ENCODE results near the gene MRPL41.
"Not testable (repeated sequence)": the region's sequence is repeated elsewhere in the genome, so short reads cannot be mapped to it uniquely, and the experiment has no call there.

The MRPL41 gene

DNA sequence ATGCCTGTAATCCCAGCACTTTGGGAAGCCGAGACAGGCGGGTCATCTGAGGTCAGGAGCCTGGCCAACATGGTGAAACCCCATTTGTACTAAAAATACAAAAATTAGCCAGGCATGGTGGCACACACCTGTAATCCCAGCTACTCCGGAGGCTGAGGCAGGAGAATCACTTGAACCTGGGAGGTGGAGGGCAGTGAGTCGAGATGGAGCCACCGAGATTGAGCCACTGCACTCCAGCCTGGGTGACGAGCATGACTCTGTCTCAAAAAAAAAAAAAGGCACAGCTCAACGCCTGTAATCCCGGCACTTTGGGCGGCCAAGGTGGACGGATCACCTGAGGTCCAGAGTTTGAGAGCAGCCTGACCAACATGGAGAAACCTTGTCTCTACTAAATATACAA is 2.0 kb downstream of the MRPL41 start:
- not testable (repeated sequence) for DNase-seq (ENCODE audit: low read depth)

DNA sequence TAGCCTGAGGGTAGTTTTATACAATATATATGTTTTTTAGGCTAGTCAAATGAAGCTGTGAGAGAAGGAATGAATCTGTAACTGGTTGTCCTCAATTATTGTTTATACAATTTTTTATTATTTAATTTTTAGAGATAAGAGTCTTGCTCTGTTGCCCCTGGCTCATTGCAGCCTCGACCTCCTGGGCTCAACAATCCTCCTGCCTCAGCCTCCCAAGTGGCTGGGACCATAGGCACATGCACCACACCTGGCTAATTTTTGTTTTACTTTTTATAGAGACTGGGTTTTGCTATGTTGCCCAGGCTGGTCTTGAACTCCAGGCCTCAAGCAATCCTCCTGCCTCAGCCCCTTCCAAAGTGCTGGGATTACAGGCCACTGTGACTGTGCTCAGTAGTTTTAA is 2.7 kb downstream of the MRPL41 start:
- DNase-seq (ENCODE audit: low read depth), result no peak

DNA sequence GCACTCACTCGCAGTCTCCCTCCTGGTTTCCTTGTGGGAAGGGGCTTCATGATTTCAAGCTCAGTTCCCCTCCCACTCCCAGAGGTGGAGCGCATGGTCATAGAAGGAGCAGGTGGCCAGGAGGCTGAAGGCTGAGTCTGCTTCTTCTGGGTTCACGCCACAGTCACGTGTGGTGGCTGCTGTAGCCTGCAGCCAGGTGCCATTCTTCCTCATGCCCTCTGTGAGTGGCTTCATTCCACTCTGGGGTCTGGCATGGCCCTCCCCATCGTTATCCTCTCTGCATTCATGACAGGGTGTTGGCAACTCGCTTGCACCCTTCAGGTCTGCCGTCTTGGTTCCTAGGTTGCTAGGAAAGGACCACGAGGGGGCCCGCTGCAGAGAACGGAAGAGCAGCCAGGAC is 3.5 kb downstream of the MRPL41 start:
- no peak for DNase-seq (ENCODE audit: low read depth)

DNA sequence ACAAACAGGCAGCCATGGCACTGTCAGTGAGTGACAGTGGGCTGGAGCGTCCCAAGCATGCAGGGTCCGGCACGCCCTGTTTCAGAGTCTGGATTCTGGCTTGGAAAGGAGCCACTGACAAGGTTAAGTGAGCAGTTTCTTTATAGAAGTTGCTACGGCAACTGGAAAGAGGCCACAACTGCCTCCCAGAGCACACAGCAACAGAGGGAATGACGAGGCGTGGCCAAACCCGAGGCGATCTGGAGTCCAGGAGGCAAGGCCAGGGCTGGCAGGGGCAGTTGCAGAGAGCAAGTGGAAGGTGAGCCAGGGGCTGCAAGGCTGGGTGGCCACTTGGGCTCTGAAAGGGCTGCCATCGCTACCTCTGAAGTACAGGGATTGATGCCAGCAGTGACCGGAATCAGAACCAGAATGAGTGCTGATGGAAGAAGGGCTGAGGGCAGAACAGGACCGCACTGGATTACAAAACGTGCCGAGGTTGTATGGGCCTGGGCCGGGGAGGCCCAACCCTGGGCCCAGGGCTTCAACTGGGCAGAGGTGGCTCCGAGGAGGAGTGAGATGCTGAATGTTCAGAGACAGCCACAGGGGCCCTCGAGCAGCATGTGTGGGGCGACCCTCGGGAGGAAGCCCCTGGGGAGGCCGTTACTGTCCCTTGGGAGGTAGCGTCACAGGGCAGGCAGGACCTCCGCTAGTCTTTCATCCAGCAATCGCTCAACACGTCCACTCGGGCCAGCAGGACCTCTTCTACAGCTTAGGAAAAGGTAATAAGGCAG is 4.6 kb downstream of the MRPL41 start:
- DNase-seq (ENCODE audit: low read depth), result peak; percentile 63

DNA sequence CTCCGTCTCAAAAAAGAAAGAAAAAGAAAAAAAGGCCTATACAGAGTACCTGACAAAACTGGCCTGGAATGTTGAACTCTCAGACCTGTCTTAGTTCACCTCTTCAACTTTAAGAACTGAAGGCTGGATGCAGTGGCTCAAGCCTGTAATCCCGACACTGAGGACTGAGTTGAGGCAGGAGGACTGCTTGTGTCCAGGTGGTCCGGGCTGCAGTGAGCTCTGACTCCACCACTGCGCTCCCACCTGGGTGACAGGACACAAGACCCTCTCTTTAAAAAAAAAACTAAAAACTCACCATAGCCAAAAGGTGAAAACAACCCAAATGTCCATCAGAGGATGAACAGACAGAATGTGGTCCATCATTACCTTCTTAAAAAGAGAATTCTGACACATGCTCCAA is 6.4 kb downstream of the MRPL41 start:
- DNase-seq (ENCODE audit: low read depth), result no peak

DNA sequence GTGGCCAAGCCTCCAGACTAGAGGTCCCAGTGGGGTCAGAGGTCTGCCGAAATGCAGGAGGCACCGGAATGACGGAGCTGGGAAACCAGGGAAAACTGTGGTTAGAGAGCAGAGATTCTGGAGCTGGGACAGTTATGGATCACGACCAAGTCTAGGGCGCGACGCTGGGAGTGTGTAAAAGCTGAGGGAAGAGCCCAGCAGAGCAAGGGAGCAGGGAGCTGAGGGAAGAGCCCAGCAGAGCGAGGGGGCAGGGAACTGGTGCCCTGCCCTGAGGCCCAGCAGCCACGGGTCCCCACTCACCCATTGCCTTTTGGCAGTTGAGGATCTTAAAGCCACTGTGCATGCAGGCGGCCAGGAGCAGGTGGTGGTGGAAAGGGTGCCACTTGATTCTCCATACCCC is 12.5 kb downstream of the MRPL41 start:
- DNase-seq (ENCODE audit: low read depth), result no peak

DNA sequence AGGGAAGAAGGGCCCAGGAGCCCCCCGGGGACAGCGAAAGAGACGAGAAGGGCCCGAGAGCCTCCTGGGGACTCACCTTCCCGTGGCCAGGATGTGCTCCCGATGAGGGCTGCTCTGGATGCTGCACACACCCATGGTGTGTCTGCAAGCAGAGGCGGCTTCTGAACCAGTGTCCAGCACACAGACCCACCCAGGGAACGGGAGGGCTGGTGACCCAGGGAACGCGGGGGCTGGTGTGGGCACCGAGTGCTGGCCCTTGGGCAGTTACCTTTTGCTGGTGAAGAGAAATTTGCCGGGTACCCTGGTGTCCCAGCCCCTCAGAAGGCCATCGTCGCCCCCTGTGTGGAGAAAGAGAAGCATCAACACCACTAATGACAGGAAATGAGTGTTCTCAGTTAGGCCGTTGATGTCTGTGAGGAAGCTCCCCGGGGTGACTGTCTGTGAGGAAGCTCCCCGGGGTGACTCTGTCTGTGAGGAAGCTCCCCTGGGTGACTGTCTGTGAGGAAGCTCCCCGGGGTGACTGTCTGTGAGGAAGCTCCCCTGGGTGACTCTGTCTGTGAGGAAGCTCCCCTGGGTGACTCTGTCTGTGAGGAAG is 13.2 kb downstream of the MRPL41 start:
- no peak for DNase-seq (ENCODE audit: low read depth)

DNA sequence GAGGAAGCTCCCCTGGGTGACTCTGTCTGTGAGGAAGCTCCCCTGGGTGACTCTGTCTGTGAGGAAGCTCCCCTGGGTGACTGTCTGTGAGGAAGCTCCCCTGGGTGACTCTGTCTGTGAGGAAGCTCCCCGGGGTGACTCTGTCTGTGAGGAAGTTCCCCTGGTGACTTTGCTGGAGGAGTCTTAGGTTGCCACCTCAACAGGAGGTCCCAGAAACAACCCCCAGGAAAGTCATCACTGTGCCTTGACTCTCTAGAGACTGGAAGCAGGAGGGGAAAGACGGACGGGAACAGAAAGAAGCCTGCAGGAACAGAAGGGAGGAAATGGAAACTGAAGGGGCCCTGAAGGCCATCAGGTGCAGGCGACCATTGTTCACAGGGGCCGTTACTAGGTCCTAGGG is 16.8 kb downstream of the MRPL41 start:
- DNase-seq (ENCODE audit: low read depth), result not testable (repeated sequence)

DNA sequence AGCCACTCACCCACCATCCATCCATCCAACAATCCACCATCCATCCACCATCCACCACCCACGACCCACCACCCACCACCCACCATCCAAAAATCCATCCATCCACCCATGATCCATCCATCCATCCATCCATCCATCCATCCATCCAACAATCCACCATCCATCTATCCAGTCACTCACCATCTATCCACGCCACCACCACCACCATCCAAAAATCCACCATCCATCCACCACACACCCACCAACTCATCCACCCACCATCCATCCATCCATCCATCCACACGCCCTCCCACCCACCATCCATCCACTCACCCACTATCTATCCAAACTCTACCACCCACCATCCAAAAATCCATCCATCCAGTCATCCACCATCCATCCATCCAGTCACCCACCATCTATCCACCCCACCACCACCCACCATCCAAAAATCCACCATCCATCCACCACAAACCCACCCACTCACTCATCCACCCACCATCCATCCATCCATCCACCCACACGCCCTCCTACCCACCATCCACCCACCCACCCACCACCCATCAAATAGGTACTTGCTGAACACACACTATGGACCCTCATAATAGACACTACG is 18.0 kb downstream of the MRPL41 start:
- DNase-seq (ENCODE audit: low read depth), result no peak

DNA sequence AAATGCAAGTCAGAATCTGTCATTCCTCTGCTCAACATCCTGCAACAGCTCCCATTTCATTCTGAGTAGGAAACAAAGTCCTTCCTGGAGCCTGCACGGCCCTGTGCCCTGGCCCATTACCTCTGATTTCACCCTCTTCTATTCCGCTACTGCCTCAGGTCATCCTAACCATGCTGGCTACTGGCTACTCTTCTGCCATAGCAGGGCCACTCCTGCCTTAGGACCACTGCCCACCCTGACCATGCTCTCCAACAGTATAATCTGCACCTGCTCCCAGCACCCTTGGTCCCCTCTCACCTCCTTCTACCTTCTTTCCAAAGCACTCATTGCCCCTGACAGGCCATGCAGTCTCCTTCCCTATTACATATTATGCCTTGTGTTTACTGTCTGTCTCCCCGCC is 18.9 kb downstream of the MRPL41 start:
- no peak for DNase-seq (ENCODE audit: low read depth)

DNA sequence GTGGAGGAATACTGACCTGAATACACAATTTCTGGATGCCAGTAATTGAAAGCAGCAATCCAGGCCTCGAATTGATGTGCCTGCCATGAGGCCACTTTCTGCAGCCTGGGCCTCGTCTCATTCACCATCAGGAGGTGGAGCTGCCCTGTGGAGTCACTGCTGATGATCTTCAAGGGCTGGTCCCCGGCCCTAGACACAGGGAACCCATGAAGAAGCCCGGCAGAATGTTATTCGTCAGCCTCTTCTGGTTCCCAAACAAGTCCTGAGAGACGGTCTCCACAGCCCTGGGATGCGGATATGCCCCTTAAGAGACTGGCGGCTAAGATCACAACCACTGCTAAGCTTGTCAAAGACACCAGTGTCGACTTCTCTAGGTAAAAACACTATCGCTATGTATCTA is 22.5 kb downstream of the MRPL41 start:
- DNase-seq (ENCODE audit: low read depth), result no peak

DNA sequence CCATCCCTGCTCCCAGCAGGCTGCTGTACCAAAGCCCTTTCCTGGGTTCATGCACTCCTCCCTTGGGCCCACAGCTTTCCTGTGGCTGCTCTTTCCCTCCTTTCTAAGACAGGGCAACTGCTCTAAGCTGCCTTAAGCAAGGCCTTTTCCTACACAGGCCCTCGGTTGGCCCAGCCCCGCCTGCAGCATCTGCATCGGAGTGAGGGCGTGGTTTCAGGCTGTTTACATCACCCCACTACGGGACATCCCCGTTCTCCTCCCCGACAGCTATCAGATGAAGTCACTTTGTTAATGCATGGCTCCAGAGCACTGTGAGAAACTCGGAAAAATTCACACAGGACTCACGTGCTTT is 23.7 kb downstream of the MRPL41 start:
- DNase-seq (ENCODE audit: low read depth), result peak; percentile 29

DNA sequence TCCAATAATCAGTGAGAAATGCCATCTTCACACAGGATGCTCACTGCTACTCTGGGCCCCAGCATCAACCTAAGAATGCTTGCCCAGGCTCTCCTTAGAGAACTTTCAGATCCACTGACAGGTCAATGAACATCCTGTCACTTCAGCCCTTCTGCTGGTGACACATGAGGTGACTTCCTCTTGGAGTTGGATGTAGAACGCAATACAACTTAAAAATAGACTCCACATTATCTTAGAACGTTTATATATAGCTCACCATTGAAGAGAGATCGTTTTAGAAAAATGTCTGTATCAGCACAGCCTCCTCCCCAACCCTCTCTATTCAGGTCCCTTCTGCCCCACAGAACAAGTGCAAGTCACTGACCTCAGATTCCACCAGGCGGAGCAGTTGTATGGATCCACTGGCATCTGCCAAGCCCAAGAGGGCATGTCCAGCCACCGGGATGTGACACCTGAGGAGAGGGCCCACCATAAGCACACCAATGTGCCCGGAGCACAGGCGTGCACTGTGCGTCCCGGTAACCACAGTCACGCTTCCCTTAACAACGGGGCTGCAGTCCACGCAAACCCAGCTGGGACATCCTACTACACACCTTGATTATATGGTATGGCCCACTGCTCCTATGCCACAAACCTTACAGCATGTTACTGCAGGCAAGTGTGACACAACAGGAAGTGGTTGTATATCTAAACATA is 24.2 kb downstream of the MRPL41 start:
- no peak for DNase-seq (ENCODE audit: low read depth)

DNA sequence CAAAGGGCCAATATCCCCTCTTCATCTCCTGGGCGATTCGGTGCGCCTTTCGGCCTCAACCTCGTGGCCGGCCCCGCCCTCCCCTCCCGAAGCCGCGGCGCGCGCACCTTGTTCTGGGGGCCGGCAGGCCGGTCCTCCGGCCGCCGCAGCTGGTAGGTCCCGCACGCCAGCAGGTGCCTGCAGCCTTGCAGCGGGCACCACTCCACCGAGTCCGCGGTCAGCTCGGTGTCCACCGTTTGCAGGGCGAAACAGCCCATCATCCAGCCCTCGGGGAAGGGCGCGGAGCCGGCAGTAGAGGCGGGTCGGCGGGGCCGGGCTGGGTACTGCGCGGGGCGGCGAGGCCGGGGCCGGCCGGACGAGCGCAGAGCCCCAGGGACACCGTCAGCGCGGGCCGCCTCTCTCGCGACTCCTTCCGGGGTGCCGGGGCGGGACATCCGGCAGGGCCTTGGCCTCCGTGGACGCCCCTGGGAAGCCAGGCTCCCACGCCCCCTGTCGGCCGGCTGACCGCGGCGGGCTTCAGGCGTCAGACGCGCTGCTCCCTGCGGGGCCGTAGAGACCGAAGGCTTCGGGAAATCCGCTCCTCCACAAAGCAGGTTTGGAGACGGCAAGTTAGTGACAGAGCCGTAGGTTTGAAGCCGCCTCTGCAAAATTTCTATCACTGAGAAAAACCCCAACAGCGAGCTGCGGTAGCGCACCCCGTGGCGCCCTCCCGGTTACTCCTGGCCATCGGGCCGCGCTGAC is 27.0 kb downstream of the MRPL41 start, which contains the start of gene DPH7:
Gene DPH7 (minus strand): TSS at position 408 of the 741 bp plus-strand sequence. CDS start 148 bp downstream, at position 260.
- peak; percentile 91 for DNase-seq (ENCODE audit: low read depth)

DNA sequence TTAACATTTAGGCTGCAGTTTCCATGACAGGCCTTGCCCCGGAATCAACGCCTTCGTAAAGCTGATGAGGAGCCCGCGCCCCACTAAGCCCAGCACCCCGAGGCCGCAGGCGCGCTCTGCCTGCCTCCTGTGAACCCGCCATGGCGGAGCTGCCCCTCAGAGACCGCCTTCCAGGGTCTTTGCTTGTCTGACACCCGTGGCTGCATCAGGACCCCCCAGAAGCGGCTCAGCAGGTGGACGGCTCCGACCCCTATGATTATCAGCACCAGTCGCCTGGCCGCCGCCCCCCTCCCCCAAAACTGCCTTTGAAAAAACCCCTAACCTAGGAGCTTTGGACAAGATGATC is 27.6 kb downstream of the MRPL41 start:
- no peak for DNase-seq (ENCODE audit: low read depth)

DNA sequence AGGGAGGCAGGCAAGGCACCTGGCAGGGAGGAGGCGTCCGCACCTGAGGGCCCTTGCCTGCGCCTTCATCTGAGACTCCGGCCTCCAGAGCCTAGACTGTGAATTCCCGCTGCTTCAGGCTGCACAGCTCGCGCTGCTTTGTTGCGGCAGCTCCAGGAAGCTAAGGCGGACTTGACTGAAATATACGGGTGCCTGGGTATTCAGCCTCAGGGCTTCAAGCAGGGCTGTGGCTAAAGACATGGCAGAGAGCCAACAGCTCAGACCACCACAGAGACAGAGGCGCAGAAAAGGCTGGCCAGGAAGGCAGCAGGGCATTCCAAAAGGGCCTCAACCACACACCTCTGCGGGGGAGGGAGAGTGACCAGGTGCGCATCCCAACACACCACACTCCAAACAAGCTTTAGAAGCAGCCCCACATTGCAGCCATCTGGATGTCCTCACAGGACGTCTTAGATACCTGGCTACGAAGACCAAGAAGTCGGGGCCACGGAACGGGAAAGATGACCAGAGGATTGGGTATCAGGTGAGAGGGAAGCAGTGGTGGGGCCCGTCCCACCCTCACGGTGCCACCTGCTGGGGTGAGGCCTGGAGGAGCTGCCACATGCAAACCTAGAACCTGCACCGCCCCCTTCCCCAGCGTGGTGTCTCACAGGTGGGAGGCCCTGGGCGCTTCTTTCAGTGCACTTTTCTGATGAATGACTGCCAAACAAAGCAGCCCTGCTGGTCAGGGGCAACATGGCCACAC is 28.7 kb downstream of the MRPL41 start:
- DNase-seq (ENCODE audit: low read depth), result no peak

DNA sequence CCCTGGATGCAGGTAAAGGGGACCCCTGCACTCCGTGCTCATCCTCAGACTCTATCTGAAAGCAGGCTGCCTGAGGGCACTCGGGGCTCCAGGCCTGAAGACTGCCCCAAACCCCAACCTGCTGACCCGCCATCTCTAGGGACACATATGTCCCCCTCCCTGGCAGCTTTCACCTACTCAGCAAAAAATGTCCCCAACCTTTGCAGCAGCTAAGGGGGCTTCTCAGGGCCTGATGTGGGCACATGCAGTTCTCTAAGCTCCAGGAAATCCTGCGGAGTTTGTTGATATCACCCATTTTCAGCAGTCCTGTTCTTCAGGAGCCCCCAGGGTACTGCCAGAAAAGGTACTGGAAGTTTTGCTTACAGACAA is 29.3 kb downstream of the MRPL41 start:
- no peak for DNase-seq (ENCODE audit: low read depth)

DNA sequence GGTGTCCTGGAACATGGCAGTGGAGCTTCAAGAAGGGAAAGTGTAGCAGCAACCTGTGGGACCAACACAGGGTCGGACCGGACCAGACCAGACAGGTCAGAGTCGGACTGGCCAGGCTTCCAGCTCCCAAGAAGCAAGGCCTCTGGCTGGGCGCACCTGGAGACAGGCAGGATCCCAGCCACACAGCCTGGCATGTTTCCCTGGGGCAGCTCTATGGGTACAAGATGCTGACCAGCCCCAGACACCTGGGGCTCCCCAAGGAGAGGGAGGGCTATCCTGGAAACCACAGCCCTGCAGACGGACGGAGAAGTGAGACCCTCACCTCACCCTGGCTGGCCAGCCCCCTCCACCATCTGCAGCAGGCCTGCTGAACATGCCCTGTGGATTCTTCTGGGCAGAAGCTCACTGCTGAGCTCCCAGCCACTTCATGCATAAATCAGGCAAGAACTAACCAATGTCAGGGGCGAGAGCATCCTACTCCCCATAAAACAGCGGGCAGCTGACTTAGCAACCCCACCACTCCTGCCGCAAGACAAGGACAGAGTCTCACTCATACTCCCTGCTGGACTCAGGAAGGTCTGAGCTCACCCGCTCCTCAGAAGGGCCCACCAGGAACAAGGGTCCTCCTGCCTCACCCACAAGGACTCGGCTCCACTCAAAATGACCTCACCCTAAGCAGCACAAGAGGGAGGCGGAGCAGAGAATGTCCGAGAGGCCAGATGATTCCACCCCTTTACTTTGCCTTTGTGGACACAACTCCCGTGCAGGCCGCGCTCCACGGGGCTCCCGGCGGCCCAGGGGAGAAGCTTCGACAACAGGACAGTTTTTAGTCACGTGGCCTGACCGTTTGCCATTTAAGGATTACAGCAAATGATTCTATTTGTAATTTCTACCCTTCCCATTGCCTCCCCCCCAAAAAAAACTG is 29.9 kb downstream of the MRPL41 start:
- no peak for DNase-seq (ENCODE audit: low read depth)

DNA sequence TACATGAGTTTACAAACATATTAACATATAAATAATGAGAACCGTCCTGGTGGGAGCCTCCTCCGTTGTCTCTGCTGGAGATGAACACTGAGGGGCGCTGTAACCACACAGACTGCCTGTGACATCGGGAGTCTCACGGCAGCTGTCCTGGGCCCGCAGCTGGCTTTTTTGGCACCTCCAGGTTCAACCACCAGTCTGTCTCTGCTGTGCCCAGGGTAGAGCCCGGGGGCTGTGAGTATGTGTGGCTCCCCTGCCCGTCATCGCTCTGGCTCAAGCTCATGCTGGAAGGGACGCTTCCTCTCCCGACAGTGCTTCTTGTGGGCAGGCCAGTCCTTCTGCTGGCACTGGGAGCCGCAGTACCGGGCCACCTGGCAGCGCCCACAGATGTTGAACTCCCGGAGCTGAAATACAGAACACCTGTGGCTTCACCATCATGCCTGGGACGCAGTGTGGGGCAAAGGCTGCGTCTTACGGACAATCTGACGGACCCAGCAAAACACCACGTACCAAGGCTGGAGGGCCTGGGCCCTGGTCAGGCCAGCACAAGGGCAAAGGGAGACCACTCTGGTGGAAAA is 30.7 kb downstream of the MRPL41 start:
- no peak for DNase-seq (ENCODE audit: low read depth)

DNA sequence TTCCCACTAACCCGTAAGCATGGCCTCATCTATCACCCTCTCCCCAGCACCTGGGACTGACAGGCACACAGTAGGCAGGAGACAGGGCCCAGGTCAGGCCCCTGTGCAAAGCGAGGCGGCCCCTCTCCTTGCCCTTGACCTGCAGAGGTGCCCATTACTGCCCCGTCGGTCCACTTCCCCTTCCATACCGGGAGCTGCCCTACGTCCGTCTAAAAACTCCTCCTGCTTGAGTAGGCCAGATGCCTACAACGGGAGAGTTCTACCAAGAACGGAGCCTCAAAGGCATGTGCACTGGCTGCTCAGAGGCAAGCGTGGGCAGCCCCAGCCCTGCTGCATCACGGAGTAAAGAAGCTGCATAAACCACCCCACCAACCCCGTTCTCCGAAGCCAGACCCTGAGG is 31.7 kb downstream of the MRPL41 start:
- DNase-seq (ENCODE audit: low read depth), result no peak
